ENCODE results near the gene ZNF267.
"Not testable (repeated sequence)": the region's sequence is repeated elsewhere in the genome, so short reads cannot be mapped to it uniquely, and the experiment has no call there.

ZNF267 gene

GRCh38 chr16:31897283-31897682 is 23.7 kb downstream of the ZNF267 start:
- no peak for DNase-seq (ENCODE audit: low spot score)
- POLR2A ChIA-PET (ENCODE audit: low non-redundant PET): no interaction called here
- TF ChIP-seq, protein P1, sequence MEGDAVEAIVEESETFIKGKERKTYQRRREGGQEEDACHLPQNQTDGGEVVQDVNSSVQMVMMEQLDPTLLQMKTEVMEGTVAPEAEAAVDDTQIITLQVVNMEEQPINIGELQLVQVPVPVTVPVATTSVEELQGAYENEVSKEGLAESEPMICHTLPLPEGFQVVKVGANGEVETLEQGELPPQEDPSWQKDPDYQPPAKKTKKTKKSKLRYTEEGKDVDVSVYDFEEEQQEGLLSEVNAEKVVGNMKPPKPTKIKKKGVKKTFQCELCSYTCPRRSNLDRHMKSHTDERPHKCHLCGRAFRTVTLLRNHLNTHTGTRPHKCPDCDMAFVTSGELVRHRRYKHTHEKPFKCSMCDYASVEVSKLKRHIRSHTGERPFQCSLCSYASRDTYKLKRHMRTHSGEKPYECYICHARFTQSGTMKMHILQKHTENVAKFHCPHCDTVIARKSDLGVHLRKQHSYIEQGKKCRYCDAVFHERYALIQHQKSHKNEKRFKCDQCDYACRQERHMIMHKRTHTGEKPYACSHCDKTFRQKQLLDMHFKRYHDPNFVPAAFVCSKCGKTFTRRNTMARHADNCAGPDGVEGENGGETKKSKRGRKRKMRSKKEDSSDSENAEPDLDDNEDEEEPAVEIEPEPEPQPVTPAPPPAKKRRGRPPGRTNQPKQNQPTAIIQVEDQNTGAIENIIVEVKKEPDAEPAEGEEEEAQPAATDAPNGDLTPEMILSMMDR (conservative IDR thresholded peaks at IDR 0.05; ENCODE audit: low read depth): no peak
- CTCF ChIA-PET: no interaction called here
- H3K27ac ChIP-seq: no peak overlapping the region

GRCh38 chr16:31899505-31899904 is 25.9 kb downstream of the ZNF267 start:
- CTCF ChIA-PET: no interaction called here

DNA sequence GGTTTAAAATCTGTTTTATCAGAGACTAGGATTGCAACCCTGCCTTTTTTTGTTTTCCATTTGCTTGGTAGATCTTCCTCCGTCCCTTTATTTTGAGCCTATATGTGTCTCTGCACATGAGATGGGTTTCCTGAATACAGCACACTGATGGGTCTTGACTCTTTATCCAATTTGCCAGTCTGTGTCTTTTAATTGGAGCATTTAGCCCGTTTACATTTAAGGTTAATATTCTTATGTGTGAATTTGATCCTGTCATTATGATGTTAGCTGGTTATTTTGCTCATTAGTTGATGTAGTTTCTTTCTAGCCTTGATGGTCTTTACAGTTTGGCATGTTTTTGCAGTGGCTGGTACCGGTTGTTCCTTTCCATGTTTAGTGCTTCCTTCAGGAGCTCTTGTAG is 31.0 kb downstream of the ZNF267 start:
- DNase-seq (ENCODE audit: low spot score); H3K27ac ChIP-seq; POLR2A ChIA-PET (ENCODE audit: low non-redundant PET); CTCF ChIA-PET: not testable (repeated sequence)

More at GRCh38 chr16:31899505-31899904, 25.9 kb downstream of the ZNF267 start:
- TF ChIP-seq, protein P1 (conservative IDR thresholded peaks at IDR 0.05; ENCODE audit: low read depth): no peak
- POLR2A ChIA-PET (ENCODE audit: low non-redundant PET): no interaction called here
- no peak for DNase-seq (ENCODE audit: low spot score)
- no peak overlapping the region for H3K27ac ChIP-seq

DNA sequence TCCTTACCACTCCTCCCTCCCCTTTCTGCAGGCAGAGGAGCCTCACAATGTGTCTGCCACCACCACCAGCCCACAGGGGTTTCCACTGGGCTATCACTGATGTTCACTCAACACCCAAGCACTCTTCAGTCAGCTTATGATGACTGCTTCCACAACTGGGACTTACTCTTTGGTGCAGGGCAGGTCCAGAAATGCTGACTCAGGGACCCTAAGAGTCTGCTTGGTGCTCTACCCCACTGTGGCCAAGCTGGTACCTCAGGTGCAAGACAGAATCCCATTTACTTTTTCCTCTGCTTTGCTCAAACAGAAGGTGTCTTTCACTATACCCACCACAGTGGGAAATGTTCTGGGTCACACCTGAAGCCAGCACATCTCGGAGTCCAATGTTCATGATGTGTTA is 40.1 kb downstream of the ZNF267 start:
- H3K27ac ChIP-seq: no peak overlapping the region
- DNase-seq (ENCODE audit: low spot score): no peak
- ChIA-PET POLR2A (ENCODE audit: low non-redundant PET) (no interaction called here), CTCF (interaction anchor here (0.6 kb wide), 1 partner anchor 23 kb away, joined by 3 read pairs; no protein-coding TSS in a partner anchor)
- TF ChIP-seq, protein P1 (conservative IDR thresholded peaks at IDR 0.05; ENCODE audit: low read depth): no peak

DNA sequence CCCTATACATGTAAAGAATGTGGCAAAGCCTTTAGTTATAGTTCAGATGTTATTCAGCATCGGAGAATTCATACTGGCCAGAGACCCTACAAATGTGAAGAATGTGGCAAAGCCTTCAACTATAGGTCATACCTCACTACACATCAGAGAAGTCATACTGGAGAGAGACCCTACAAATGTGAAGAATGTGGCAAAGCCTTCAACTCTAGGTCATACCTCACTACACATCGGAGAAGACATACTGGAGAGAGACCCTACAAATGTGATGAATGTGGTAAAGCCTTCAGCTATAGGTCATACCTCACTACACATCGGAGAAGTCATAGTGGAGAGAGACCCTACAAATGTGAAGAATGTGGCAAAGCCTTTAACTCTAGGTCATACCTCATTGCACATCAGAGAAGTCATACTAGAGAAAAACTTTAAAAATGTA is 42.5 kb downstream of the ZNF267 start:
- no peak overlapping the region for H3K27ac ChIP-seq
- DNase-seq (ENCODE audit: low spot score): no peak
- POLR2A ChIA-PET (ENCODE audit: low non-redundant PET): no interaction called here
- CTCF ChIA-PET: no interaction called here
- TF ChIP-seq, protein P1 (conservative IDR thresholded peaks at IDR 0.05; ENCODE audit: low read depth): no peak

GRCh38 chr16:31920373-31920772 is 46.8 kb downstream of the ZNF267 start:
- no peak for DNase-seq (ENCODE audit: low spot score)
- no peak overlapping the region for H3K27ac ChIP-seq
- ChIA-PET CTCF (interaction anchor here (0.6 kb wide), 1 partner anchor 12 kb away, joined by 5 read pairs; no protein-coding TSS in a partner anchor), POLR2A (ENCODE audit: low non-redundant PET) (no interaction called here)
- TF ChIP-seq, protein P1 (conservative IDR thresholded peaks at IDR 0.05; ENCODE audit: low read depth): no peak

DNA sequence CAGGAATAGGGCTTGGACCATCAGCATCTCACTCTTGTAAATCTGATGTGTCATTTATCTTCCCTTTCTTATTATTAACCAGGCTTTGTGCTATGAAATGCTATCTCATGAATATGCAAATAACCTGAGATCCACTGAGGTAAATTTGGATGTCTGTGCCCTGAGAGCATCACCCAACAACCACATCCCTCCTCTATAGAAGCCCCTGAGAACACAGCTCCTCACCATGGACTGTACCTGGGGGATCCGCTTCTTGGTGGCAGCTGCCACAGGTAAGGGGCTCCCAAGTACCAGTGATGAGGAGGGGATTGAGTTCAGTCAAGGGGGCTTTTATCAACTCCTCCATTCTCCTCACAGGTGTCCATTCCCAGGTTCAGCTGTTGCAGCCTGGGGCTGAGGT is 78.2 kb downstream of the ZNF267 start:
- POLR2A ChIA-PET (ENCODE audit: low non-redundant PET); CTCF ChIA-PET; DNase-seq (ENCODE audit: low spot score); H3K27ac ChIP-seq: not testable (repeated sequence)

GRCh38 chr16:31952206-31952605 is 78.6 kb downstream of the ZNF267 start:
- H3K27ac ChIP-seq; POLR2A ChIA-PET (ENCODE audit: low non-redundant PET); DNase-seq (ENCODE audit: low spot score); CTCF ChIA-PET: not testable (repeated sequence)

DNA sequence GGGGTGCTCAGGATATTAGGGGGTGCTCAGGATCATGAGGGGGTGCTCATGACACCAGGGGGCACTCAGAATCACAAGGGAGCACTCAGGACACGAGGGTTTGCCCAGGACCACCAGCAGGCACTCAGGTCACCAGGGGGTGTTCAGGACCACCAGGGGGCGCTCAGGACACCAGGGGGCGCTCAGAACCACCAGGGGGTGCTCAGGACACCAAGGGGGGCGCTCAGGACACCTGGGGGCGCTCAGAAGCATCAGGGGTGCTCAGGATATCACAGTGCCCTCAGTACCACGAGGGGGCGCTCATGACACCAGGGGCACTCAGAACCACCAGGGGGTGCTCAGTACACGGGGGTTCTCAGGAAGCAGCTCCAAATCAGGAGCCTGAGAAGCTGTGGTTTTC is 82.6 kb downstream of the ZNF267 start:
- H3K27ac ChIP-seq; POLR2A ChIA-PET (ENCODE audit: low non-redundant PET); CTCF ChIA-PET; DNase-seq (ENCODE audit: low spot score): not testable (repeated sequence)

DNA sequence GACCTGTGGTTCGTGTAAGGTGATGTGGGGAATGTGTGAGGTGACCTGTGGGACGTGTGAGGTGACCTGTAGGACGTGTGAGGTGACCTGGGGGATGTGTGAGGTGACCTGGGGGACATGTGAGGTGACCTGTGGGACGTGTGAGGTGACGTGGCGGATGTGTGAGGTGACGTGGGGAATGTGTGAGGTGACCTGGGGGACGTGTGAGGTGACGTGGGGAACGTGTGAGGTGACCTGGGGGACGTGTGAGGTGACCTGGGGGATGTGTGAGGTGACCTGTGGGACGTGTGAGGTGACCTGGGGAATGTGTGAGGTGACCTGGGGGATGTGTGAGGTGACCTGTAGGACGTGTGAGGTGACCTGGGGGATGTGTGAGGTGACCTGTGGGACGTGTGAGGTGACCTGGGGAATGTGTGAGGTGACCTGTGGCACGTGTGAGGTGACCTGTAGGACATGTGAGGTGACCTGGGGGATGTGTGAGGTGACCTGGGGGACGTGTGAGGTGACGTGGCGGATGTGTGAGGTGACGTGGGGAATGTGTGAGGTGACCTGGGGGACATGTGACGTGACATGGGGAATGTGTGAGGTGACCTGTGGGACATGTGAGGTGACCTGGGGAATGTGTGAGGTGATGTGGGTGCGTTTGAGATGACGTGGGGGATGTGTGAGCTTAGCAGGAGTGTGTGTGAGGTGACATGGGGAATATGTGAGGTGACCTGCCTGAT is 86.7 kb downstream of the ZNF267 start:
- H3K27ac ChIP-seq; POLR2A ChIA-PET (ENCODE audit: low non-redundant PET); DNase-seq (ENCODE audit: low spot score): not testable (repeated sequence)
- CTCF ChIA-PET: interaction anchor here (0.6 kb wide), 1 partner anchor 45 kb away, joined by 3 read pairs; no protein-coding TSS in a partner anchor

All from RWPE1 (cell line).